Measurements from ENCODE around the gene TDRD3.
"Not testable (repeated sequence)": the region's sequence is repeated elsewhere in the genome, so short reads cannot be mapped to it uniquely, and the experiment has no call there.

The TDRD3 gene
- 8.2 to 83.7 (median 44.5) reads per million in 17 experiments for total RNA-seq

DNA sequence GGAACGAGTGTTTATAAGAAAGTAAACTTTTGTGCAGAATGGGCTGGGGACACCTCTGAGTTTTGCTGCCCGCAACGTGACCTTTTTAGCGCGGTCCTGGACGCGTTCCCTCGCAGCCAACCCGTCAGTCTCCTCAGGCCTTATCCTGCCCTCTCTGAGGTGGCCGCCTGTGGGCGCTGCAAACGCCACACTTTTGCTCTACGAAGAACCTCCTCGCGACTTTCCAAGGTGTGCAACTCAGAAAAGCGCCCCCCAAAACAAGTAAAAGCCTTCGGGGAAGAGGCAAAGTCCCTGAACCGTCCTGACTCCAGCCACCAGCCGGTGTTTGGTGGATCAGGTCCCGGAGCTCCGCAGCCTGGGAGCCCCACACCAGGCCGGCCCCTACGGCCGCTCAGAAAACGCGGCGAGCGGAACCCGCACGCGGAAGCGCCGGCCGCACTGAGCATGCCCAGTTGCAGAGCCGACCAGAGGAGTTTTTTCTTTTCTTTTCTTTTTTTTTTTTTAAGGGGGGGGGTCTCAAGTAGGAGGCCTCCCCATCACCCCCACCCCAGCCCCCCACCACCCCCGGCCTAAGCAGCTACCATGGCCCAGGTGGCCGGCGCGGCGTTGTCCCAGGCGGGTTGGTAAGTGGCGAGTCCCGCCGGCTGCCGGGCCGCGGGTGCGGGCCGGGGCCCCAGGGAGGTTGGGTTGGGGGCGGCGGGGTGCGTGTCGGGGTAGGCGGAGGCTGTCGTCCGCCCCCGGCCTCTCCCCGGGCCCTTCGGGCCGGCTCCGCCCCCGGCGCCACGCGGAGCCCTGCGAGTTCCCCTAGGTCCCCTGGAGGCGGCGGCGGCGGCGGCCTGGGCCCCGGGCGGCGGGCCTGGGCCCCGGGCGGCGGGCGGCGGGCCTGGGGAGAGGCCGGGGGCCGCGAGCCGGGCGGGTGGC, at the start of gene TDRD3:
Gene TDRD3 (plus strand): TSS at position 438 of the 921 bp plus-strand sequence. CDS start 145 bp downstream, at position 583.
- peak; percentile 83 to 94 (median 90) for DNase-seq

DNA sequence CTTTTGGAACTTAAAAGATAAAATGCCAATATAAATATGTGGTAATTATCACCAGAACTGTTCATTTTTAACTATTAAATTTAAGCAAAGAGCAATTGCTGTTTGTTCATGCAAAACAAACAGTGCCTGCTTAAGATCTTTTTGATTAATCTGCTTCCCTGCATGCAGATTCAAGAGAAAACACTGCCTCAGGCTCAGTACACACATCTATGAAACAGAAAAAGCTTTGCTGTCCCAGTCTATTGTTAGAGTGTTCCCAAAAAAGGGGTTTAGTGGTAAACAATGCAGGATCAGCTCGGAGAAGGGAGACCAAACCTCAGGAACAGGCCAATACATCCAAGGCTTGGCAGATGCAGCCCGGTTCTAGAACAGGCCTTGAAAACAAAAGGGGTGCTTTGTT, 49.3 kb upstream of the TDRD3 start:
- no peak for DNase-seq

DNA sequence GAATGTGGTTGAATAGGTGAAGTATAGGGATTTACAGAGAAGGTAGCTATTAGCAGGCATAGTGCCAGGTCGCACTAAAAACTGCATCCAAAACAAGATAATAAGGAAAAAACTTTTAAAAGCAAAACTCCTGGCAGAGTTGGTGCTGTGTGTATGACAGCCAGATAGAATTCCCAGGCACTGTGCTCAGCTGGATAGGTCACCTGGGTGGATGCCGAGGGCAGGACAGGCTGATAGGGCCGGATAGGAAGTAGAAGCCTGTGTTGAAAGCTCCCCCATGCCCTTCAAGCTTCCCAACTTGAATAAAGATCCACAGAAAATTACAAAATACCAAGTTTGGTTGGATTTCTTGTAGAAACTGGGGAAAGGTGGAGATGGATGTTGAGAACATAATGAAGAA, 48.9 kb upstream of the TDRD3 start:
- no peak for DNase-seq

DNA sequence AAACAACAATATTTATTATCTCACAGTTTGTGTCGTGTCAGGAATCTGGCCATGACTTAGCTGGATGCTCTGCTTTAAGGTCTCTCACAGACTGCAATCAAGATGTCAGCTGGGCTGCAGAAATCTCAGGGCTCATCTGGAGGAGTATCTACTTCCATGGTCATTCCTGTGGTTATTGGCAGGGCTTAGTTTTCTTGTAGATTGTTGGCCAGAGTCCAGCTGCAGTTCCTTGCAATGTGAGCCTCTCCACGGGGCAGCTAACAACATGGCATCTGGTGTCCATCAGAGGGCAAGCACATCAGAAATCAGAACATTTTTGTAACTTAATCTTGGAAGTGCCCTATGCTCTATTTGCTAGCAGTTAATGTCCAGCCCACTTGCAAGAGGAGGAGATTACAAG, 45.7 kb upstream of the TDRD3 start:
- DNase-seq = no peak

DNA sequence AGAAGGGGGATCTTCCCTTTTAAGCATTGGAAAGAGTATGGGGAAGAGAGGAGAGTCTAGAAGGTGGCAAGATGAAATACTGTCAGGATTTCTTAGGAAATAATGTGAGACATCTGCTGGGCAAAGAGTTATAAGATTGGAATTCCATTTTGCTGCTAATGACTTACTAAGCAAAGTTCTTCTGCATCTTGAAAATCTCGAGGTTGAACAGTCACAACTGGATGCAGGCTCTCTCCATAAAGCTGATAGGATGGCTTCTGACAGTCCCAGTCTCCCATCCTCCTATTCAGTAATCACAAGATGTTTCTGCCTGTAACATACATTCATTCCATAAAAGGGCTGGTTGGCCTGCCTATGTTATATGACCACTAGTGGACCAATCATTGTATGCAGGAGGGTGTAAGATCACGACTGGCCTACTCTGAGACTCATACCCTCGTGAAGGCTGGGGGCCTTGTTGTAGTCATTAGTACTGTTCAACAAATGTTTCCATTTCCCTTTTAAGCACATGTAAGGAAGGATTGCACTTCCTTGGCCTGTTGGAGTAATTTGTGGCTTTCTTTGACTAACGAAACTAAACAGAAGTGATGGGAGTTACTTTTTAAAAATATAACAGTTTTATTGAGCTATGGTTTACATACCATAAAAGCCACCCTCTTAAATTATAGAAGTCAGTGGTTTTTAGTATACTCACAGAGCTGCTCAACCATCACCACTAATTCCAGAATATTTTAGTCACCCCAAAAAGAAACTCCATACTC, 45.0 kb upstream of the TDRD3 start:
- DNase-seq = peak in 3 of 4 experiments; percentile 6 to 30 (median 11)

DNA sequence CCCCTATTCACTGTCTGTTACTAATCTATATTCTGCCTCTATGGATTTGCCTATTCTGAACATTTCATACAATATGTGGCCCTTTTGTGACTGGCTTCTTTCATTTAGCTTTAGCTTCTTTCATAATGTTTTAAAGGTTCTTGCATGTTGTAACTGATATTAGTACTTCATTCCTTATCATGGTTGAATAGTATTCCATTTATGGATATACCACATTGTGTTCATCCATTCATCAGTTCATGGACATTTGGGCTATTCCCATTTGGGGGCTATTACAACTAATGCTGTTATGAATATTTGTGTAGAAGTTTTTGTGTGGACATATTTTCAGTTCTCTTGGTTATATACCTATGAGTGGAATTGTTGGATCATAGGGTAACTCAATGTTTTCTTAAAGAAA, 44.4 kb upstream of the TDRD3 start:
- DNase-seq = no peak

DNA sequence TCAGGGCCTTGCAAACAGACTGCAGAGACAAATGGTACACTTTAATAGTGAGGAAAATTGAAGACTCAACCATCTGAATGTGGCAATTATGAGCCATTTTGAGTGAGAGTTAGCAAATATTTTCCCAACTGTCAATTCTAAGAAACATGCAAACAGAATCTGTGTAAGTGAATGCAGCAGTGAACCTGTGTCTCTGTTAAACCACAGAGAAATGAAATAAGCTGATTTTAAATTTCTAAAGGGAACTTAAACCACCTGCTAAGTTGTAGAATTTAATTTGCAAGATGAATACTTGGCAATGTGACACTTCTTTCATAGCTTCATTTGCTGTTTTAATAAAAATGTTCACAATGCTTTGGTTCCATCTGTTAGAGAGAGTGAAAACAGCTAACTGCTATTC, 42.0 kb upstream of the TDRD3 start:
- DNase-seq = no peak

DNA sequence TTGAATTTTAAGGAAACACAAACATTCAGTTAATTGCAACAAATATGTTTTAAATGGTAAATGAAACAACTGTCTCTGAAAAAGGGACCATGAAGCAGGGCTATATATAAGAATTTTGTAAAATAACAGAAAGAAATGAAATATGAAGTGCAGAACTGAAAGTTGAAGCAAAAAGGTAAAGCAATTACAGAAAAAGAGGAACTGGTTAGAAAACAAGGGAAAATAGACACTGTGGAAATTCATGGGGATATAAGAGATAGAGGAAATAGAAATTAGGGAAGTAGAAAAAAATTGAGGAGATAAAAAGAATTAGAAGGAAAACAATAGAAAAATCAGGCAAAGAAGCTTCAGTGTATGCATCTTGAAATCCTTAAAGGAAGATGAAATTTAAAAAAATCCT, 40.0 kb upstream of the TDRD3 start:
- DNase-seq = peak in 2 of 4 experiments; percentile 19 to 24

DNA sequence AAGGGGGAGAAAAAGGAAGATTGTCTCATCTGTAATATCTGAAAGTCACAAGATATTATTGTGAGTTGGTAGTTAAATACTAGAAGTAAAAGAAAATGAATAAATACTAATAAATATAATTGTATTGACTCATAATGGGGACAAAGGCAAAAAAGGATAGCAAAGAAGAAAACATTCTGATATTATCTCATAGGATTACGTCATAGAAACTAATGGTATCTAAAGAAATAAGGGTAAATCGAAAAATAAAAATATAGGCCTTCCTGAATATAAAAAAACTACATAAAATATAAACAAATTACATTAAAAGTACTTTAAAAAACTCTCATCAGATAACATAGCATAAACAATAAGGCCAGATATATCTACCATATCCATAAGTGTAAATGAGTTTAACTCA, 38.6 kb upstream of the TDRD3 start:
- DNase-seq = no peak

DNA sequence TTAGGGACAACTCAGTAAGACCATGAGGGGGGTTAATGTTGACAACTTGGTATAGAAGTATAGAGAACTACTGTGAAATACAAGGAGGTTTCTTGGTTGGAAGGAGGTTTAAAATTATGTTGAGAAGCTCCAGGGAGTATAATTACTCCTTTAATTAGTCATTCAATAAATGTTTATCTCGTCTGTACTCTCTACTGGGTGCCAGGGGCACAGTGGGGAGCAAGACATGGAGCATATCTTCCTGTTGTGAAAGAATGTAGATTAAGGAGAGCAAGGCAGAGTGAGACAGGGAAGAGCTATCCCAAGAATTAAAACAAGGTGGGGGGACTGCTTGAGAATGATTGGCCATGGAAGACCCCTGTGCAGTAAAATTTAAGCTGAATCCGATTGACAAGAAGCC, 33.7 kb upstream of the TDRD3 start:
- DNase-seq = no peak

DNA sequence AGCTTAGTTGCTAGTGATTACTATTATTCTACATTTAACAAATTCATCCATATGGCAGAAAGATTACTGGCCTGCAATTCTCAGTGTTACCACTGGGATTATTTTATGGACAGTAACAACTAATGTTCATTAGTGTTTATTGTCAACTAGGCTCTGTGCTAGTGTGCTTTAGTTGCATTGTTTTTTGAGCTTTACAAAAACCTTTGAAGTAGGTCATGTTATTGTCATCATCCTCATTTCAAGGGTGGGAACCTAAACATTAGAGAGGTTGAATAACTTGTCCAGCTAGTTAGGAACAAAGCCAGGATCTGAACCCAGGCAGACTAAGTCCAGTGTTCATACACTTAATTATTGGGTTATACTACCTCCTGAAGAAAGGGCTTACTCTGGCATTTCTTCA, 27.8 kb upstream of the TDRD3 start:
- DNase-seq = peak in 1 of 4 experiments; percentile 8

DNA sequence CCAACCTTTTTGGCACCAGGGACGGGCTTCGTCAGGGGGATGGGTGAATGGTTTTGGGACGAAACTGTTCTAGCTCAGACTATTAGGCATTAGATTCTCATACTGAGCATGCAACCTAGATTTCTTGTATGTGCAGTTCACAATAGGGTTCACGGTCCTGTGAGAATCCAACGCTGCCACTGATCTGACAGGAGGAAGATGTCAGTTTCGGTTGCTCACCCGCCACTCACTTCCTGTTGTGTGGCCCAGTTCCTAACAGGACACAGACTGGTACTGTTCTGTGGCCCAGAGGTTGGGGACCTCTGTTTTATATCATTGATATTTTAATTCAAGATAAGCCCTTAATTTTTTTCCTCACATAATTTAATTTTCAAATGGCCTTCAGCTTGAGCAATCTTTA, 26.7 kb upstream of the TDRD3 start:
- peak in 2 of 4 experiments; percentile 18 to 37 for DNase-seq

DNA sequence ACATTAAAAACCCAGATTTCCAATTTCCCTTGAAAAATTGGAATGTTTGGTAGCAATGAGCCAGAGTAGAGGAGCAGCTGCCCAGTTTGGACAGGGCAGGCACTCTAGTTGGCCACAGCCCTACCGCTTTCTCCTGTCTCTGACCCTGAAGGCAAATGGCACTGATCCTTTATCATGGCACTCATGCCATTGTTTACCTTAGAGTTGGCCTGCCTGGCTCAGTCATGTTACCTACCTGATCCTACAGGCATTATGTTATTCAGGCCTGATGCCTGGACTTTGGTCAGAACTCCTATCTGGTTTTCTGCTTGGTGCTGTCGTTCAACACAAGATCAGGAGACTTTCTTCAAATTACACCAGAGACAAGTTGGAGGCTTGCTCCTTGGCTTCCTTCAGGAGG, 24.9 kb upstream of the TDRD3 start:
- DNase-seq = no peak

DNA sequence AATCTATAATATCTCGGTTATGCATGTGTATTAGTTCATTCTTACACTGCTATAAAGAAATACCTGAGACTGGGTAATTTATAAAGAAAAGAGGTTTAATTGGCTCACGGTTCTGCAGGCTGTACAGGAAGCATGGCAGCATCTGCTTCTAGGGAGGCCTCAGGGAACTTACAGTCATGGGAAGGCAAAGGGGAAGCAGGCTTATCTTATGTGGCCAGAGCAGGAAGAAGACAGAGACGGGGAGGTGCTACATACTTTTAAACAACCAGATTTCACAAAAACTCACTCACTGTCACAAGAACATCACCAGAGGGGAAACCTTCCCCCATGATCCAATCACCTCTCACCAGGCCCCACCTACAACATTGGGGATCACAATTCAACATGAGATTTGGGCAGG, 17.7 kb upstream of the TDRD3 start:
- DNase-seq = not testable (repeated sequence)

DNA sequence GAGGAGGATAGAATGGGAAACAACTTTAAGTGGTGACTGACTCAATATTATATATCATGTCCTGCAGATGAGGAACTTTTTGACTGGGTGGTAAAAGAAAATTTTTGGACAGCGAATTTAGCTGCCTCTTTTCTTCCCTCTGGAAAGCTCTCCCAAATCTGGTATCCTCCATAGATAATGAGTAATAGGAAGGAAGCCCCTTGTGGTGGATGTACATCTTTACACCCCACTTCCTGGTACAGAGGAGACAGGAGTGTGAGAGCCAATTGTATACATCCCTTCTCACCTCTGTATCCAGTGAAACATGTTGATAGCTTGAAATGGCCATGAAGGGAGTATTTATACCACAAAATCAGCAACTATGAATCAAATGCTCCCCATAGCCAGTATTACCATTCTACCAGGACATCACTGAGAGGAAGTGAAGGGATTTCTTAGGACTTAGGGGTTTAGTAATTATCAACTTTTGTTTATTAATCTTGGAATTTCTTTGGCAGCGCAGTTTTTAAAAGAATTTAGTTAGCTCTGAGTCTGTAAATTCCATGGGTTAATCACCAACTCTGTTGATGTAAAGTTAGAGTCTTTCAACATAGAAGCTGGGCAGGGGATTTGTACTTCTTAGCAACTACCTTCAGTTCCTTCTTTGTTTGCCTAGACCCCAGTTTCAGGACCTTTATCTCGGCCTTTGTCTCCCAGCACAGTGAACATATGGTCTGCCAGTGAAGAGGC, 17.0 kb upstream of the TDRD3 start:
- DNase-seq = no peak

DNA sequence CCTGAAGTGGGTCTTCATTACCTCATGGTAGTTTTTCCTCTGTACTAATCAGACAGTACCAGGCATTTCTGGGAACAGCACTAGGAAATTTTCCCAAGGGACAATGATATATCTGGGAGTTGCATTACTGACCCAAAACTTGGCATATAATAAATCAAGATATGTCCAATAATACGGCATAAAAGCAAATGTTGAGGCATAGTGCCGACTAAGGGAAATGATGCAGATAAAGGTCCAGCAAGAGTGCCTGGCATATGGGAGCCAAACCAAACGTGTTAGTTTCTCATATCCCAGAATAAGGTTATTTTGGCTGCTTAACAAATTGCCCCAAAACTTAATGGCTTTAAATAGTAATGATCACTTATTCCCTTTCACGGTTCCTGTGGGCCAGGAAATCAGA, 12.1 kb upstream of the TDRD3 start:
- DNase-seq = no peak

DNA sequence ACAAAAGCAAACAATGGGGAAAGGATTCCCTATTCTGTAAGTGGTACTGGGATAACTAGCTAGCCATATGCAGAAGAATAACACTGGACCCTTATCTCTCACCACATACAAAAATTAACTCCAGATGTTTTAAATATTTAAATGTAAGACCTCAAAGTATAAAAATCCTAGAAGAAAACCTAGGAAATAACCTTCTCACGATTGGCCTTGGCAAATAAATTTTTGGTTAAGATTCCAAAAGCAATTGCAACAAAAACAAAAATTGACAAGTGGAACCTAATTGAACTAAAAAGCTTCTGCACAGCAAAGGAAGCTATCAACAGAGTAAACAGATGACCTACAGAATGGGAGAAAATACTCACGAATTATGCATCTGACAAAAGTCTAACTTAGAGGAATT, 10.8 kb upstream of the TDRD3 start:
- no peak for DNase-seq

DNA sequence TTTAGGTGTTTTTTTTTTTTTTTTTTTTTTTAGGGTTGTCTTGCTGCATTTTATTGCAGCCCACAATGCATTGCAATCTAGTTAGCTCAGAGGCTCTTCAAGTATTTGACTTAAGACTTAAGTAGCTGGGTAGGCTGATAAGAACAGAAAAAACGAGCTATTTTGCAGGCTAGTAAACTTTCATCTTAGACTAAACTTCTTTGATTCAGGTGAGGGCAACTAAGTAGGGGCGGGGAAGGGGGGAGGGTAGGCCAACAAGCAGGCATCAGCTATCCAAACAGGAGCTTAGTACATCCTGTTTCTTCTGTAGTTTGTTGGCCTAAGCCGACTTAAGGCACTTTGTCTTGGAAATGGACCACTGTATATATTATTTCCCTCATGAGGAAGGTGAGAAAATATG, 4.9 kb upstream of the TDRD3 start:
- DNase-seq = no peak

DNA sequence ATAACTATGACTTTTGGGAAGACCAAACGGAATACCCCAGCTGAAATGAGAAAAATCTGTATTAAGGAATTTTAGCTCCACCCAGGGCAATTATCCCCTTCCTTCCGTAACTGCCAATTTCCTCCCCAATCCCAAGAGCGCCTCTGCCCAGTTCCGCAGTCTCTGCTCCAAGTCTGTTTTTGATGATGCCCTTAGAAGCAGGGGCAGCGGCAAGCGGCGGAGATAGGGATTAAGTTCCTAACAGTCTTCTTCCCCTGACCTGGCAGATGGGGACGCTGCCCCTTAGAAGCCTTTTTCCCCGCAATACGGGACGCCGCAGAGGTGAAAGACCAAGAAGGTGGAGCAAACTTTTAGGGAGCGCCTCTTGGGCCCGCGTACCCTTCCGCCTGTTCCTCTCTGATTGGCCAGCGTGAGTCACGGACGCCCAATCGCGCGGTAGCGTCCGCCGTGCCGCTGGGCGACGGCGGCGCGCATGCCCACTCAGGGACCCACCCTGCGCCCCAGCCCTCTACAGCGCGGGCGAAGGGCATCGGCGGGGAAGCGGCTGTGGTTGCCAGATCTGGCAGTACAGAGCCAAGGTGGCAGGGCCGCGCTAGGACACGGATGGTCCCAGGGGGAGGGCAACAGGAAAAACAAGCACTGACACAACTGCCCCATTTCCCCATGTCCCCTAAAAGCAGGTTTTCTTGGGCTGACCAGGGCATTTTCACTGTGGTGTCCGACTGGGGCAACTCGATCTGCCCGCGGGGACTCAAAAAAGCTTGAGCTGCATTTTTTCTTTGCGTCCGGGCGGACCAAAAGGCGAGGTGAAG, 843 bp upstream of the TDRD3 start:
- peak; percentile 95 to 97 (median 96) for DNase-seq

DNA sequence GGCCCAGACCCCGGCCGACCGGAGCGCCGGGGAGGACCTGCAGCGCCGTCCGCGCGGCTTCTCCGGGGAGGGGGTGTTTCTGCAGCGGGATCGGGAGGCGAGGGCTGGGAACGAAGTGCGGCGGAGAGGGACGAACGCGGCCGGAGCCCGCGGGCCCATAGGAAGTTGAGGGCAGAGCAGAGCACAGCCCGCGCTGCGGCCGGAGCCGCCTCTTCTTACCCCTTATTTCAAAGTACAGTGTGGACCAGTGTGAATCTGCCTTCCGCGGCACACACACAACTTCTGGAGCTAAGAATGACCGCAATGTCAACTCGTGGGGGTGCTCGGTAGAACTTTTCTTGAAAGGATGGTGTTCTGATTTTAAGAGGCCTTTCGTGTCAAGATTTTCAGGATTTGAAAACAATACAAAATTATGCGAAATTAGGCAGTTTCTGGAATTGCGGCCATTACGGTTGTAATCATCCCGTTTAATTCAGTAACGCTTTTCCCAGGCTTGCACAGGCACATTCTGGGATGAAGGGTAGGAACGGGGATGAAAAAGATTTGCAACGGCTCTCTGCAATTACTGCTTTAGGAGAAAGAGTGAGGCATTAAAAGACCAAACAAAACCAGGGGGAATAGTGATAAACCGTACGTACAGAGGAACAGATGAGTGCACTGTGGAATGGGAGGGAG, 821 bp downstream of the TDRD3 start:
- peak; percentile 77 to 89 (median 82) for DNase-seq

DNA sequence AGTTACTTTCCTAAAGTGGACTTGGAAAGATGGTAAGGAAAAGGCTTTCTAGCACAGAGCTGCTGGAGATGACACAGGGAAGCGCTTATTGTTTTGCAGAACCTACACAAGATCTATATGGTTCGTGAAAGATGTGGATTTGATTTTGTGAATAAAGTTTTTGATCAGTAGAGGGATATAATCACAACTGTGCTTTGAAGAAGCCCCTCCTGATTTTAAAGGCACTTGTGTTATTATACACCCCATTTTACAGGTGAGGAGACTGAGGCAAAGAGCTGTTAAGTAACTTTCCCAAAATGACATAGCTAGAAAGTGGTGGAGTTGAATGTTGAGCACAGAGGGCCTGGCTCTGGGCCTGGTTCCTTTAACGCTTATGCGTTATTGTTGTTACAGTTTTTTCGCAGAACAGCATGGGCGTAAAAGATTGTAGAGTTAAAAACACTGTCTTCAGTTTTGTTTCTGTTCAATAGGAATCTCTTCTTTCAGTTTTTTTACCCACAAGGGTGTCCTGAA, 1.4 kb downstream of the TDRD3 start:
- DNase-seq = peak in 2 of 4 experiments; percentile 2 to 19
